ENCODE measurements around the gene GPI.

The GPI gene
- 119 to 314 (median 156) reads per million in 9 experiments for total RNA-seq

DNA sequence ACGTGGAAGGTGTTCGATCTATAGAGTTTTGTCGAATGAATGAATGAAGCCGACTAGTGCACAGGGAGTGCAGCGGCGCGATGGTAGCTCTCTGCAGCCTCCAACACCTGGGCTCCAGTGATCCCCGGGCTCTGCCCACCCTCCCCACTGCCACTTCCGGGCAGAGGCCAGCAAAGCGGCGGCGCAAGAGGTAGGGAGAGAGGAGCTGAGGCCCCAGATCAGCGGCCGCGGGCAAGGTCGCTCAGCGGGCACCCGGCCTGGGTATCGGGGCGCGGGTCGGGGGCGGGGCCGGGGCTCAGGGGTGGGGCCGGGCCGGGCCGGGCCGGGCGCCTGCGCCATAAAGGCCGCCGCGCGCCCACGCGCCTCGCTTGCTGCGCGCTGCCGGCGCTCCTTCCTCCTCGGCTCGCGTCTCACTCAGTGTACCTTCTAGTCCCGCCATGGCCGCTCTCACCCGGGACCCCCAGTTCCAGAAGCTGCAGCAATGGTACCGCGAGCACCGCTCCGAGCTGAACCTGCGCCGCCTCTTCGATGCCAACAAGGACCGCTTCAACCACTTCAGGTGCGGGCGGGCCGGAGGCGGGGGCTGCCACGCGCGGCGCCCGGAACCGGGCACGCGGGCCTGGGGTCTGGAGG, at the start of gene GPI:
GPI (plus strand) TSS at position 367 of the 633 bp plus-strand sequence; CDS start at position 438, 71 bp downstream.
- no peaks in the 10 kb centered on the region for H3K9me3 Mint-ChIP-seq
- peak within 1 kb of the TSS; percentile 98 to 99 for H3K4me3 Mint-ChIP-seq
- peaks cover 26% of the 10 kb centered on the region for H3K36me3 Mint-ChIP-seq (ENCODE audit: insufficient read depth)
- ATAC-seq (replicated peaks), result peak; percentile 84
- H3K4me1 Mint-ChIP-seq (ENCODE audit: low read depth in 2 of 2), result peaks cover 32 to 34% of the 10 kb centered on the region in 2 donors
- H3K27me3 Mint-ChIP-seq, result no peaks in the 10 kb centered on the region
- DNase-seq, result peak; percentile 42 to 58 (median 50)
- H3K27ac Mint-ChIP-seq, result peak within 1 kb of the TSS; percentile 87 to 94

DNA sequence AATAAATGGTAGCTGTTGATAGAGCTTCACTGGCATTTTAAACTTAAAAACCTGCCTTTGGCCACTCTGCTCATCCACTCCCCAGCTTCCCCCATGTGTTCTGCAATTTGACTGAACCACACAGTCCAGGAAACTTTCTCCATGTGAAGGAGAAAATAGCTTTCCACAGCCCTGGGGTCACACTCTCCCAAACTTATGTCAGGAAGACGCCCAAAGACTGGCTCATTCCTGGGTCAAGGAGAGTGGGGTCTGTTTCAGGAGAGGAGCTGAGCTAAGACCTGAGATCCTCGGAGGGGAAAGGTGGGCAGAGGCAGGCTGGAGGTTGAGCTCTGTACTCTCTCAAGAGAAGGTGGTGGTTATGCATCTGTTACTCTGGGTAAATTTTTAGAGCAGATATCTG, 48.7 kb upstream of the GPI start:
- ATAC-seq (replicated peaks), result no peak
- Mint-ChIP-seq H3K27me3 (no peaks in the 10 kb centered on the region), H3K36me3 (ENCODE audit: insufficient read depth) (peaks cover 24% of the 10 kb centered on the region), H3K4me3 (no peak overlapping the region), H3K4me1 (ENCODE audit: low read depth in 2 of 2) (peaks cover 31 to 43% of the 10 kb centered on the region in 2 donors), H3K27ac (peak overlapping the region in 1 of 2 donors; percentile 79), H3K9me3 (no peaks in the 10 kb centered on the region)
- DNase-seq, result no peak

DNA sequence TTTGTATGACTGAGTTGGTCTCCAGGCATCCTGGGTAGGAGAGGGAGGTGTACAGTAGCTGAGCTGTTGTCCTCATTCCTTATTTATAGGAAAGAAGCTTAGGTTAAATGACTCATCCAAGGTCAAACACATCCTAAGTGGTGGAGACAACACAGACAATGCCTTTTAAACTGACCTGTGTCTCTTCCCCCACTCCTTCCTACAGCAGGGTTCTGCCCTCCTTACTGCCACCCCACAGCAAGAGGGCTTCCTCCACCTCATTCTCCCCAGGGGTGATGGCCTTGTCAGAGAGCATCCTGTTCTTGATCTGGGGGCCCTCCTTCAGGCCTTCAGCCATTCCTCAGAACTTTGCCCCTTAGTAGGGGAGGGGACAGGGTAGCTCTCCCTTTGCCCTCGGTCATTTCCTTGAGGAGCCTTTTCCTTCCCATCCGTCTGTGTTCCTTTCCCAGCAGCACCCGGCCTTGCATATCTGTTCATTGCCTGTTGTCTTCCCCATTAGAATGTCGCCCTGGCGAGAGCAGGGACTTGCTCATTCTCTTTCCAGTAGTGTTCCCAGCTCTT, 48.2 kb upstream of the GPI start:
- ATAC-seq (replicated peaks), result no peak
- Mint-ChIP-seq H3K4me3 (peak overlapping the region; percentile 23 to 68), H3K27me3 (no peaks in the 10 kb centered on the region)

DNA sequence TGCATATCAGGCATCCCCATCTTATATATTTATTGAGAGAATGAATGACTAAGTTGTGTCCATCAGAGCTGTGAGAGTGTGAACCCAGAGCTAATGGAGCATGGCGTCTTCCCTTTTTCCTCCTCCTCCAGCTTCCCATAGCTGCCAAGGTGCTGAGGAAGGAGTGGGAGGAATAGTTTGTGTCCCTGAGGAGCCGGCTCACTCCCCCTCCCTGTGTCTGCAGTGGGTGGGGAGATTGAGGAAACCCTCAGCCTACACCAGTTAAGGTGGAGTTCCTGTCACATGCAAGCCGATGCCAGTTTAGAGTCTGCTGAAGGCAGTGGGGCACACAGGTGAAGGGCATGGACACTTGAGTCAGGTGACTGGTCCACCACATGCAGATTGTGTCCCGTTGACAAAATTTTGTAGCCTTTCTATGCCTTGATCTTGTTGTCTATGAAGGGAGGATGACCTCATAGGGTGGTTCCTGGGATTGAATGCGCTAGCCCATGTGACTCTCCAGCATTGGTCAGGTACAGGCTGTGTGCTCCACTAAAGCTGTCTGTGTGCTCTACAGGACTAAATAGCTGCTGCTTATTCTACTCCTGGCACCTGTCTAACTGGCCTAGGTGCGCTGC, 47.6 kb upstream of the GPI start:
- DNase-seq (peak in 2 of 3 experiments; percentile 17 to 27), ATAC-seq (replicated peaks) (peak; percentile 86)
- peak overlapping the region; percentile 23 to 68 for H3K4me3 Mint-ChIP-seq
- H3K27ac Mint-ChIP-seq, result peak overlapping the region; percentile 79 to 95
- peaks cover 31 to 39% of the 10 kb centered on the region in 2 donors for H3K4me1 Mint-ChIP-seq (ENCODE audit: low read depth in 2 of 2)
- peaks cover 25% of the 10 kb centered on the region for H3K36me3 Mint-ChIP-seq (ENCODE audit: insufficient read depth)
- no peaks in the 10 kb centered on the region for H3K27me3 Mint-ChIP-seq
- no peaks in the 10 kb centered on the region for H3K9me3 Mint-ChIP-seq

More for the DNA sequence above, 48.2 kb upstream of the GPI start:
- H3K27ac Mint-ChIP-seq, result peak overlapping the region; percentile 79 to 95
- H3K36me3 Mint-ChIP-seq (ENCODE audit: insufficient read depth), result peaks cover 23% of the 10 kb centered on the region
- DNase-seq, result no peak
- no peaks in the 10 kb centered on the region for H3K9me3 Mint-ChIP-seq
- peaks cover 31 to 40% of the 10 kb centered on the region in 2 donors for H3K4me1 Mint-ChIP-seq (ENCODE audit: low read depth in 2 of 2)

DNA sequence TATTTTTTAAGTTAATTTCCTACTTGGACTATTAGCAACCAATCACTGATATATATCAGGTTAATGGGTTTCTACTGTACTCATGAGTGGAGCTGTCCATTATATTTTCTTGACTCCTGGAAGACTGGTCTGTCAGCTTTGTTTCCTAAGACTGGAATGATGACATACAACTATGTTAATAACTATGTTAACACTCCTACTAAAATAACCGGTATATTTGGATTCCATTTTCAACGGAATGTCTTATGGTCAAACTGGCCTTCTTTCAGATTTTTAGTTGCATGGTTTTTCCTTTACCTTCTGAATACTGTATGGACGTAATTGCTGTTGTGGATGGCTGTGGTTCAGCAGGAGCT, 45.8 kb upstream of the GPI start:
- no peaks in the 10 kb centered on the region for H3K27me3 Mint-ChIP-seq
- no peak overlapping the region for H3K4me3 Mint-ChIP-seq
- H3K9me3 Mint-ChIP-seq, result no peaks in the 10 kb centered on the region
- peaks cover 31 to 35% of the 10 kb centered on the region in 2 donors for H3K4me1 Mint-ChIP-seq (ENCODE audit: low read depth in 2 of 2)
- peaks cover 41% of the 10 kb centered on the region for H3K36me3 Mint-ChIP-seq (ENCODE audit: insufficient read depth)
- ATAC-seq (replicated peaks) (no peak), DNase-seq (no peak)
- peak overlapping the region in 1 of 2 donors; percentile 46 for H3K27ac Mint-ChIP-seq

DNA sequence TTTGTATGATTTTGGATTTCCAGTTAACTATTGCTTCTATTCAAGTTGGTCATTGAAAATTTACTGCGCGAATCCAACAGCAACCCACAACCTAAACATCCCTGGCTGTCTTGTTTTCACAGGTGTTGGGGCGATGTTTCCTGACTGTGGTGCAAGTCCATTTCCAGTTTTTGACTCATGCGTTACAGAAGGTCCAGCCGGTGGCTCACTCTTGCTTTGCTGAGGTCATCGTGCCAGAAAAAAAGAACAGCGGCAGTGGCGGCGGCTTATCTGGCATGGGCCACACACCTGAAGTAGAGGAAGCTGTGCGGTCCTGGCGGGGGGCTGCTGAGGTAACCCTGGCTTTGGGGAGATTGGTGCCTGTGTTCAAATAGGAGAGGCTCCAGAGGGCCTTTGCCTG, 45.2 kb upstream of the GPI start:
- Mint-ChIP-seq H3K4me1 (ENCODE audit: low read depth in 2 of 2) (peaks cover 30 to 31% of the 10 kb centered on the region in 2 donors), H3K4me3 (no peak overlapping the region), H3K9me3 (no peaks in the 10 kb centered on the region), H3K27ac (peak overlapping the region in 1 of 2 donors; percentile 46), H3K36me3 (ENCODE audit: insufficient read depth) (peaks cover 44% of the 10 kb centered on the region), H3K27me3 (no peaks in the 10 kb centered on the region)
- DNase-seq, result no peak
- no peak for ATAC-seq (replicated peaks)

DNA sequence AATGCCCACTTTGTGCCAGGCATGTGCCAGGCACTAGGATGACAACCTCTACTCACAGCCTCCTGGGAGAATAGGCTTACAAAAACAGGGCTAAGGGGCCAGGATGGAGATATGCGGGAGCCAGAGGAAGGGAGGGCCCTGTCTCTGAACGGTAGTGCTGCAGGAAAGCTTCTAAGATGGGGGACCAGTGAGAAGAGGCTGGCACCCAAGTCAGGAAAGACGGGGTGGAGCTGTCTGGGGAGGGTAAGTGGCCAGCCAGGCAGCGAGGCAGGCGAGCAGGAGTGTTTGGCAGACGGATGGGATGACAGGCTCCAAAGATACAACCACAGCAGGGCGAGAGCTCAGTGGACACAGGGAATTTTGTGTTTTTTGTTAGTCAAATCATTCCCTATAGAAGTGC, 44.7 kb upstream of the GPI start:
- peaks cover 45% of the 10 kb centered on the region for H3K36me3 Mint-ChIP-seq (ENCODE audit: insufficient read depth)
- no peaks in the 10 kb centered on the region for H3K27me3 Mint-ChIP-seq
- no peaks in the 10 kb centered on the region for H3K9me3 Mint-ChIP-seq
- no peak overlapping the region for H3K4me3 Mint-ChIP-seq
- H3K4me1 Mint-ChIP-seq (ENCODE audit: low read depth in 2 of 2), result peaks cover 26 to 31% of the 10 kb centered on the region in 2 donors
- ATAC-seq (replicated peaks) (no peak), DNase-seq (no peak)
- peak overlapping the region in 1 of 2 donors; percentile 46 for H3K27ac Mint-ChIP-seq

DNA sequence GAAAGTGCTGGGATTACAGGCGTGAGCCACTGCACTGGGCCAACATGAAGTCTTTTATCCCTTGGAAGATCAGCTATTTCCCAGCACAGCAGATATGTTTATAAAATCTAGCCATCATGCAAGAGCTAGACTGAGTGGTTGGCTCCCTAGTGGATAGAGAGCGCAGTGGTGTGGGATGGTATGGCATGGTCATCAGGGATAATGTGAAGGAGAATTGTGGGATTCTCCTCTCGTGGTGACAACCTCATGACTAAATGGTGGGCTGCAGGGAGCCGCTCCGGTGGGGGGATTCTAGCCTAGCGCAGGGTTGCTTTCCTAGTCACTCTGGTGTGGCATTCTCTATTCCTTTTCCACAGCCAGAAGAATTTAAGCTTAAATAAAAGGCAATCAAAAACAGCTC, 43.3 kb upstream of the GPI start:
- no peak for ATAC-seq (replicated peaks)
- Mint-ChIP-seq H3K4me1 (ENCODE audit: low read depth in 2 of 2) (peaks cover 23 to 25% of the 10 kb centered on the region in 2 donors), H3K36me3 (ENCODE audit: insufficient read depth) (peaks cover 50% of the 10 kb centered on the region), H3K27ac (no peak overlapping the region), H3K27me3 (no peaks in the 10 kb centered on the region), H3K4me3 (no peak overlapping the region), H3K9me3 (no peaks in the 10 kb centered on the region)
- DNase-seq, result no peak

DNA sequence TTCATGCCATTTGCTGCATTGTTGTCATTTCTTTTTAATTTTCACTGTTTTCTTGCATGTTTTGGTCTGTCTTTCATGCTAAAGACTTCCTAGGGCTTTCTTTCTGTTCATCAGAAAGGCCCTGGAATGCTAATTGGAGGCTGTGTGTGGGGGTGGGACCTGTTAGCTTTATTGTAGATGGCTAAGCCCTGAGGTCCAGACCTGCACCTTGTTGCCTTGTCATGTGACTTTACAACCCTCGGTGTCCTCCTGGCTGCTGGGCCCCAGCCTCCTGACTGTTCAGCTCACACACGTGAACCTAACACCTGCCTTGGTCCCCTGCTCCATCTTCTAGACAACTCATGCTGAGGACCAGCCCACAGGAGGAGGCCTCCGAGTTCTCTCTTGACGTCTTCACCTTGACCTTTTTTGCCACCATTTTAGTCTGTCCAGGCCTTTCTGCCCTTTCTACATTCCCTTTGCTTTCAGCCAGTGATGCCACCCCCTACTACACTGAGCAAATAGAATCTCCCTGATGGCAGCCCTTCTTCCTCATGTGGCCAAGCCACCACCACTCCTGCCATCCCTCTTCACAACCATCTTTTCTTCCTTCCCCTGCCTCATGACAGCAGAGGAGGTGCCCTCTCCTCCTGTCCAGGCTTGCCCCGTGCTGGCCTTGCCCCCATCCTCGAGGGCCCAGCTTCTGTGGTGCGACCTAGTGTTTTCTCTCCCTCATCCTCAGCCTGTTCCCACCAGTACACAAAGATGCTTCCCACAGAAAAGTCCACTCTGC, 41.4 kb upstream of the GPI start:
- Mint-ChIP-seq H3K9me3 (no peaks in the 10 kb centered on the region), H3K4me3 (no peak overlapping the region), H3K27ac (peak overlapping the region in 1 of 2 donors; percentile 46), H3K27me3 (no peaks in the 10 kb centered on the region), H3K4me1 (ENCODE audit: low read depth in 2 of 2) (peaks cover 6 to 7% of the 10 kb centered on the region in 2 donors), H3K36me3 (ENCODE audit: insufficient read depth) (peaks cover 56% of the 10 kb centered on the region)
- no peak for DNase-seq
- no peak for ATAC-seq (replicated peaks)

DNA sequence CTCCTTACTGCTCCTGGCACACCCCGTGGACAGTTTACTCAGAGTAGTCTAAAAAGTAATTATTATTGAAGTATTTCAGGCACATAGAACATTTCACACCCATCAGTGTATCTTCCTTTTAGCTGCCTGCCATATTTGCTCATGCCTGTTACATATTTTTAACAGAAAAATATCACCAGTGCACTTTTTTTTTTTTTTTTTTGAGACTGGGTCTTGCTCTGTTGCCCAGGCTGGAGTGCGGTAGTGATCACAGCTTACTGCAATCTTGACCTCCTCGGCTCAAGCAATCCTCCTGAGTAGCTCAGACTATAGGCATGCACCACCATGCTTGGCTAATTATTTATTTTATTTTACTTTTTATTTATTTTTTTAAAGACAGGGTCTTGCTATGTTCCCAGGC, 40.7 kb upstream of the GPI start:
- Mint-ChIP-seq H3K36me3 (ENCODE audit: insufficient read depth) (peaks cover 63% of the 10 kb centered on the region), H3K9me3 (no peaks in the 10 kb centered on the region), H3K4me3 (no peak overlapping the region), H3K27ac (peak overlapping the region in 1 of 2 donors; percentile 46), H3K27me3 (no peaks in the 10 kb centered on the region), H3K4me1 (ENCODE audit: low read depth in 2 of 2) (peaks cover 6 to 7% of the 10 kb centered on the region in 2 donors)
- DNase-seq (no peak), ATAC-seq (replicated peaks) (no peak)

DNA sequence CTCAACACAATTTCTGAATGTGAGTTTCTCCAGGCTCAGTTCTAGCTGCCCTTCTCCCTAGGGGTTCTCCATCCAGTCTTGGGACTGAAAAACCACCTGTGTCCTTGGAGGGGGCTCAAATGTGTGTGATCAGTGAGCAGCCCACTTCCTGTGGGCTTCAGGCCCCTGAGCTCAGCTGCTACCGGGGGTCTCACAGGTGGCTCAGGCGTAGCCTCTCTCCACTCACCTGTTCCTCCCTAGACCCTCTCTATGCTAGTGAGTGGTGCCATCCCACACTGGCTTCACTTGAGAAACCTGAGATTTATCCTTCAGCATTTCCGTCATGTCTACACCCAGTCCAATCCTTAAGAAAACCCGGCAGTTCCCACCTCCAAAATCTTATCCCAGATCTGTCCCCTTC, 39.8 kb upstream of the GPI start:
- Mint-ChIP-seq H3K27ac (peak overlapping the region; percentile 72 to 80), H3K27me3 (no peaks in the 10 kb centered on the region), H3K9me3 (no peaks in the 10 kb centered on the region), H3K36me3 (ENCODE audit: insufficient read depth) (peaks cover 67% of the 10 kb centered on the region), H3K4me3 (no peak overlapping the region), H3K4me1 (ENCODE audit: low read depth in 2 of 2) (peaks cover 4 to 6% of the 10 kb centered on the region in 2 donors)
- ATAC-seq (replicated peaks), result no peak
- DNase-seq, result no peak

DNA sequence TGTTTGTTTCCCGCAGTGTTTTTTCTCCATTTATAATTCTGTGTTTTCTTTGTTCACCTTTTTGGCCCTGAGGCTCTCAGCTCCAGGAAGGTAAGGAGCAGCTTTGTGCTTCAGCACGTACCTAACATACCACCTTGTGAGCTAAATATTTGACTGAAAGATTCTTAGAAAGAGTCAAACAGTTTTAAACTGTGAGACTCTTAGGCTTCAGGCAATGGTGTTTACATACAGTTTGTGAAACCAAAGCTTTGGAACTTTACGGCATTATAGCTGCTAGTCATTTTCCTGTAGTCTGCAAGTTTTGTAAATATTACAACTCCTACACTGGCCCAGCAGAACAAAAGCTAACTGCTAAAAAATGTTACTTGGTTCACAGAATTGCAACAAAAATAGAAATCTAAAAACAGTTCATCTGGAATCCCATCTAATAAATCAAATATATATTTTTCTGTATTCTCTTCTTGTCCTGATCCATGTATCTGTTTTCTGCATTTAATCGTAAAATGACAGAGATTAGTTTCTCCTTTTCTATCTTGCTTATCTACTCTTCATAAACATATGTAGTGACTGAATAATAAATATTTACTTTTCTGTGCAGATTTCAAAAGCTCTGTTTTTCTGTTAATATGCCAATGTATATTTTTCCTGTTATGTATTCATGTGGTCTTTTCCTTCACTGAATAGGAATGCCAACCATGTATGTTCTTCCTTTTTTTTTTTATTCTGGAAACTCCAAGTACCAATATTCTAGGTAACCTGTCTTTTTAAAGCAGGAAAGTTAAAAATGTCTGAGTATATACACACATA, 38.8 kb upstream of the GPI start:
- peak overlapping the region; percentile 72 to 80 for H3K27ac Mint-ChIP-seq
- no peaks in the 10 kb centered on the region for H3K9me3 Mint-ChIP-seq
- ATAC-seq (replicated peaks) (no peak), DNase-seq (no peak)
- H3K36me3 Mint-ChIP-seq (ENCODE audit: insufficient read depth), result peaks cover 67% of the 10 kb centered on the region
- H3K27me3 Mint-ChIP-seq, result no peaks in the 10 kb centered on the region
- no peak overlapping the region for H3K4me3 Mint-ChIP-seq
- H3K4me1 Mint-ChIP-seq (ENCODE audit: low read depth in 2 of 2), result peaks cover 3 to 6% of the 10 kb centered on the region in 2 donors

DNA sequence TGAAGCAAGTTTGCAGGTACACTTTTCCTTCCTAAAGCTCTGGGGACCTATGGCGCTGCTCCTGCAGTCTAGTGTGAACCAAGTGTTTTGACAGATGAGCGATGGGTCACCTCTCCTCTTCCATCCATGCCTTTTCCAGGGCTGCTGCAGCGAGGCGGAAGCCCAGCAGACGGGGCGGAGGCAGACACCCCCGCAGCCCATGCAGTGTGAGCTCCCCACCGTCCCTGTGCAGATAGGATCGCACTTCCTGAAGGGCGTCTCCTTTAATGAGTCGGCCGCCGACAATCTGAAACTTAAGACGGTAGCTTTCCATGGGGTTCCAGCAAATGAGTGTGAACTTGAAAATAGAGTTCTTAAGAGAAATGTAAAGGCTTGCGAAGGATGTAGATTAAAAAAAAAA, 37.1 kb upstream of the GPI start:
- Mint-ChIP-seq H3K9me3 (no peaks in the 10 kb centered on the region), H3K36me3 (ENCODE audit: insufficient read depth) (peaks cover 69% of the 10 kb centered on the region), H3K4me3 (no peak overlapping the region), H3K27ac (no peak overlapping the region), H3K27me3 (no peaks in the 10 kb centered on the region), H3K4me1 (ENCODE audit: low read depth in 2 of 2) (peaks cover 3 to 6% of the 10 kb centered on the region in 2 donors)
- ATAC-seq (replicated peaks) (no peak), DNase-seq (no peak)
